ENCODE measurements around the gene ADGRB3.
"Not testable (repeated sequence)": the region's sequence is repeated elsewhere in the genome, so short reads cannot be mapped to it uniquely, and the experiment has no call there.

ADGRB3 gene

DNA sequence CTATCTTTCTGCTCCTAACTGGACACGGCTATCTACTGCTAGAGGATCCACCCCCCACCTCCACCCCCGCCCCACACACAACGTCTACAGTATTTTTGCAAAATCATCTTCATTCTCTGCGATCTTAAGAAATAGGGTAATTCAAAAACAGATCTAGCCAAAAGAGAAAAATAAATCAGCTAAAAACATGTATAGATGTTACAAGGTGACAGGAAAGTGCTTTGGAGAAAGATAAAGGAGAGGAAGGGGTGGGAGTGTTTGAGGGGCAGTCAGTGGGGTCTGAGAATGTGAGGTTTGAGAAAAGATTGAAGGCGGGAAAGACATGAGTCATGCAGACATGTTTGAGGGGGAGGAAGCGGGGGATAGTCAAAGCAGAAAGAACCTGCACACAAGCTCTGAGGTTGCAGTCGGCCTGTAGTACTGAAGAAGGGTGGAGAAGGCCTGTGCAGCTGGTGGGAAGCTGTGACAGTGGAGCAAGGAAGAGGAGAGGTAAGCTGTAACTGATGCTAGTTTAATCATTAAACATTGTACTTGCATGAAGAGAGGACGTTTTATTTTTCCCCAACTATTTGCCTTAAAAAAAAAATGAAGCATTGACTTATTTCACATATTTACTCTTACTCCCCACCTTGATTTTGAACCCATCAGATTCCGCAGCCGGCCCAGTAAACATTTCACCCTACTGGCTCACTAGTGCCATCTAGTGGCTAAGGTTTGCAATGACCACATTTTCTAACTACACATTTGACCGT, 332.6 kb downstream of the ADGRB3 start:
- DNase-seq (ENCODE audit: low read depth) = no peak
- no peak overlapping the region for H3K4me3 ChIP-seq (ENCODE audit: low read length)
- TF ChIP-seq, protein P1, sequence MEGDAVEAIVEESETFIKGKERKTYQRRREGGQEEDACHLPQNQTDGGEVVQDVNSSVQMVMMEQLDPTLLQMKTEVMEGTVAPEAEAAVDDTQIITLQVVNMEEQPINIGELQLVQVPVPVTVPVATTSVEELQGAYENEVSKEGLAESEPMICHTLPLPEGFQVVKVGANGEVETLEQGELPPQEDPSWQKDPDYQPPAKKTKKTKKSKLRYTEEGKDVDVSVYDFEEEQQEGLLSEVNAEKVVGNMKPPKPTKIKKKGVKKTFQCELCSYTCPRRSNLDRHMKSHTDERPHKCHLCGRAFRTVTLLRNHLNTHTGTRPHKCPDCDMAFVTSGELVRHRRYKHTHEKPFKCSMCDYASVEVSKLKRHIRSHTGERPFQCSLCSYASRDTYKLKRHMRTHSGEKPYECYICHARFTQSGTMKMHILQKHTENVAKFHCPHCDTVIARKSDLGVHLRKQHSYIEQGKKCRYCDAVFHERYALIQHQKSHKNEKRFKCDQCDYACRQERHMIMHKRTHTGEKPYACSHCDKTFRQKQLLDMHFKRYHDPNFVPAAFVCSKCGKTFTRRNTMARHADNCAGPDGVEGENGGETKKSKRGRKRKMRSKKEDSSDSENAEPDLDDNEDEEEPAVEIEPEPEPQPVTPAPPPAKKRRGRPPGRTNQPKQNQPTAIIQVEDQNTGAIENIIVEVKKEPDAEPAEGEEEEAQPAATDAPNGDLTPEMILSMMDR (conservative IDR thresholded peaks at IDR 0.05; ENCODE audit: low read depth, low read length) = peak; percentile 91

DNA sequence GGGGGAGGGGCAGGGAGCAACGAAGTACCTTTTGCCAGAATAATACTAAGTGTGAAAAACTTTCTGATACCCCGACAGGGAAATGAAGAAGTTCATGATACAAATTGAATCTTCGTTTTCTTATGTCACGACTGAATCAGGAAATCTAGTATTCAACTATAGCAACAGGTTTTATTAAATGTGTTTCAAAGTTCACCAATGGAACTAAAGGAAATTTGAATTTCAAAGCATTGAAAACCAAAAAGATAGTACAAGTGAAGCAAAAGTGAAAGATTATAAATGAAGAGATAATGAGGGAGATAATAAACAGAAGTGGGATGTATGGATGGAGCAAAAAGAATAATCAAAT, 333.2 kb downstream of the ADGRB3 start:
- no peak for DNase-seq (ENCODE audit: low read depth)
- H3K4me3 ChIP-seq (ENCODE audit: low read length) = no peak overlapping the region
- TF ChIP-seq, protein P1 (conservative IDR thresholded peaks at IDR 0.05; ENCODE audit: low read depth, low read length) = no peak

DNA sequence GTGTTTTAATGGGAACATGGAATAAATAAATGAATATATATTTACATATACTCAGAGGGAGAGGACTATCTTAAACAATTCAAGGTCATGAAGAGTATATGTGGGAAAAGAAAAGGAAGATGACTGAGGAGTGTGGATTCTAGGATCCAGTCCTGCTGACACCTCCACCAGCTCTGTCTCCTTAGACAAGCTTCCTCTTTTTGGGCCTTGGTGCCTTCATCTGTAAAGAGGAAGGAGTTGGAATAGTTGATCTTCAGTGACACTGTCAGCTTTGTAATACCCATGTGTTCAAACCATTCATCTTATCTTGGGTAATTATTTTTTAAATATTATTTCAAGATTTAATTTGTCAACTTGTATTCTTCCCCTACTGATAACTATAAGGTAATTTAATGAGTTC, 338.0 kb downstream of the ADGRB3 start:
- H3K4me3 ChIP-seq (ENCODE audit: low read length) = no peak overlapping the region
- no peak for DNase-seq (ENCODE audit: low read depth)
- TF ChIP-seq, protein P1 (conservative IDR thresholded peaks at IDR 0.05; ENCODE audit: low read depth, low read length) = no peak

DNA sequence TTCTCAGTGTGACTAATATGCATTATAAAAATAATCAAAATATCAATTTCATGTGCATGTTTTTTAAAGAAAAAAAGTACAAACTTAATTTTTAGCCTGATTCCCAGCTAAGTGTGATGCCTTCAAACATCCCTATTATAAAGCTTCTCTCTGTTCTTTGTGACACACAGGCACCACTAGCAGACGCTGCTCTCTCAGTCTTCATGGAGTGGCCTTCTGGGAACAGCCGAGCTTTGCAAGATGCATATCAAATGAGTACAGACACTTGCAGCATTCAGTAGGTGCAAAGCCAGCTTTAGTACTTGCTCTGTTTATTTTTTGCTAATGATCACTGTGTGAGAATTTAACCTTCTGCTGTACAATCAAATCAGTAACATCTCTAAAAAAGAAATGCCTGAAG, 340.0 kb downstream of the ADGRB3 start:
- TF ChIP-seq, protein P1 (conservative IDR thresholded peaks at IDR 0.05; ENCODE audit: low read depth, low read length) = peak; percentile 67
- no peak overlapping the region for H3K4me3 ChIP-seq (ENCODE audit: low read length)
- DNase-seq (ENCODE audit: low read depth) = no peak

DNA sequence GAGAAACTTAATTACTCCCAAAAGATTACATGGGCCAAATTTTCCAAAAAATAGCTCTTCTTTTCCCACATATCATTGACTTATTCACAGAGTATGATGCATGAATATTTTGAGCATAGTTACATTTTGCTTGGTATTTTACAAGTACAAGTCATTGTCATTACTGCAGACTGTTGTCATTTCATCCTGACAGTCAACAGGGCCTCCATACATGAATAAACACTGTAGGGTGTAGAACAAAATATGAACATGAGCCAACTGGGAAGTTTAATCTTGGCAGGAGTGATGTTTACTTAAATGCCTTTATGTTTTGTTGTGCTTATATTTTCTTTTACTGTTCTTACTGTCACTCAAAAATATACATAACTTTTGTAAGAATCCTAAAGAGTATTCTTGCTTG, 340.7 kb downstream of the ADGRB3 start:
- H3K4me3 ChIP-seq (ENCODE audit: low read length) = no peak overlapping the region
- no peak for DNase-seq (ENCODE audit: low read depth)
- TF ChIP-seq, protein P1 (conservative IDR thresholded peaks at IDR 0.05; ENCODE audit: low read depth, low read length) = no peak

DNA sequence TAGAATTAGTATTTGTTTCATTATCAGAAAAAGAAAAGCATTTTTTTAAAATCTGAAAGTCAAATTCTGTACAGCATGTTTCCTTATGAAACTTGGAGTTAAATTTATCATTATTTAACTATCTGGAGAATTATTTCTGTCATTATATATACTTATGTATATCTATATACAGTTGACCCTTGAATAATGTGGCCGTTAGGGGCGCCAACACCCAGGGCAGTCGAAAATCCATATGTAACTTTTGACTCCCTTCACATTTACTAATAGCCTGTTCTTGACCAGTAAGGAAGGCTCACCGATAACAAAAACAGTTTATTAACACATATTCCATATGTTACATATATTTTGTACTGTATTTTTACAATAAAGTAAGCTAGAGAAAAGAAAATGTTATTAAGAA, 341.2 kb downstream of the ADGRB3 start:
- TF ChIP-seq, protein P1 (conservative IDR thresholded peaks at IDR 0.05; ENCODE audit: low read depth, low read length) = no peak
- no peak for DNase-seq (ENCODE audit: low read depth)

DNA sequence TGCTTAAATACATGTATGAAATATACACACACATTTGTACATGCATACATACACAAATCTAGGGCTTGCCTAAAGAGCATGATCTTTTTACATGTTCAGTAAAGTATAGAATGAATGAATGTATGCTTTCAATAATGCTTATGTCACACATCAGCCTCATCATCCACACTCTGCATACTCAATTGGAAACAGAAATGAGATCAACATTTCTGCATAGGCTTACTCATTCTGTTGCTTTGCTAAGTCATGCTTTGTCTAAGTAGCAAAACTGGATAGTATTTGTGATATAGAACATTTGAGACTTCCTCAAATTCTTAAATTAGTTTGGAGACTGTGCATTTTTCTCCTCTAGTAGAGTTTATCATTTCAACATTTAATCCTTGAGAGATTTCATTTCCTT, 343.3 kb downstream of the ADGRB3 start:
- TF ChIP-seq, protein P1 (conservative IDR thresholded peaks at IDR 0.05; ENCODE audit: low read depth, low read length) = no peak
- DNase-seq (ENCODE audit: low read depth) = no peak
- H3K4me3 ChIP-seq (ENCODE audit: low read length) = no peak overlapping the region

More for the DNA sequence above, 341.2 kb downstream of the ADGRB3 start:
- H3K4me3 ChIP-seq (ENCODE audit: low read length) = no peak overlapping the region

DNA sequence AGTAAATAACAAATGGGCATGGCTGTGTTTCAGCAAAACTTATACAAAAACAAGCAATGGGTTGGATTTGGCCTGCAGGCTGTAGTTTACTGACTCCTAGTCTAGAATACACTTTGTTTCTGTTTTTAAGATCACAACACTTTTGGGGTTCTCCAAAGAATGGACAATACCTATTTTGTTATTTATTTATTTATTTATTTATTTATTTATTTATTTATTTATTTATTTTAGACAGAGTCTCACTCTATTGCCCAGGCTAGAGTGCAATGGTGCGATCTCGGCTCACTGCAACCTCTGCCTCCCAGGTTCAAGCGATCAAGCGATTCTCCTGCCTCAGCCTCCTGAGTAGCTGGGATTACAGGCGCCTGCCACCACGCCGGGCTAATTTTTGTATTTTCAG, 346.6 kb downstream of the ADGRB3 start:
- not testable (repeated sequence) for DNase-seq (ENCODE audit: low read depth); H3K4me3 ChIP-seq (ENCODE audit: low read length)
